ENCODE measurements around the gene NRXN3. TPM values are rescaled to one million over a fixed set of nuclear protein-coding genes. Genes with fewer than 3 reads are reported as not detected.

The NRXN3 gene
- total RNA-seq, 4 donors from 2014 or later: 4.1 to 11.9 (median 5.8) TPM

DNA sequence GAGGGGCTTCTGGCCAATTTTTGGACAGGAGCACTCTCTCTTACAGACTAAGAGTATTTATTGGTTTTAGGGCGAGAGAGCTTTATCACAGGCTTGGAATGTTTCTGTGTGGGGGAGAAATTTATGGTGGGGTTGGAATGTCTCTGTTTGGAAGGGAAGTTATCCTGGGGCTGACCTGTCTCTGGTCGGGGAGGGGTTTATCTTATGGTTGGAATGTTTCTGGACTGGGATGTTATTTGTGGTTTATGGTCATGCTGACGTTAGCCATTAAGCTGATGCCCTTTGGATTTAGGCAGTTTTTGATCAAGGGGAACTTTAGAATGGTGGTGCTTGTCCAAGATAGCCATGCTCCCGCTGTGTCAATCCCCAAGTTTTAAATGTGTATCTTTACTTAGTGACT lies 1426.4 kb downstream of the NRXN3 start:
- DNase-seq: no peak
- WGBS, 2 donors (ENCODE audit: low coverage in 1 of 2): 52% methylated on average over 2 to 4 of the region's 4 CpGs
- Histone ChIP-seq H3K4me1 (peaks cover 0 to 6% (median 3%) of the 10 kb centered on the region in 4 donors), H3K27ac (no peak overlapping the region), H3K27me3 (no peaks in the 10 kb centered on the region), H3K36me3 (no peaks in the 10 kb centered on the region), H3K9me3 (no peaks in the 10 kb centered on the region), H3K4me3 (no peak overlapping the region)
- intact Hi-C loops (cut with DNase I; ENCODE audit: low total_unique reads) (loop anchor here (2.0 kb wide), 1 partner anchor 50 kb away; no protein-coding TSS in a partner anchor), in situ Hi-C loops (cut with MboI; ENCODE audit: low pct_ligation_motif_present in 1 of 4, low pct_unique_long_range_greater_than_20kb in 1 of 4, low sequenced_read_pairs in 3 of 4) (no loop called here)
- TF ChIP-seq POLR2A (IDR thresholded peaks at IDR 0.05) (no peak), POLR2AphosphoS5 (IDR thresholded peaks at IDR 0.05) (no peak), EP300 (IDR thresholded peaks at IDR 0.05; ENCODE audit: low read depth) (no peak)
- TF ChIP-seq, protein P1, sequence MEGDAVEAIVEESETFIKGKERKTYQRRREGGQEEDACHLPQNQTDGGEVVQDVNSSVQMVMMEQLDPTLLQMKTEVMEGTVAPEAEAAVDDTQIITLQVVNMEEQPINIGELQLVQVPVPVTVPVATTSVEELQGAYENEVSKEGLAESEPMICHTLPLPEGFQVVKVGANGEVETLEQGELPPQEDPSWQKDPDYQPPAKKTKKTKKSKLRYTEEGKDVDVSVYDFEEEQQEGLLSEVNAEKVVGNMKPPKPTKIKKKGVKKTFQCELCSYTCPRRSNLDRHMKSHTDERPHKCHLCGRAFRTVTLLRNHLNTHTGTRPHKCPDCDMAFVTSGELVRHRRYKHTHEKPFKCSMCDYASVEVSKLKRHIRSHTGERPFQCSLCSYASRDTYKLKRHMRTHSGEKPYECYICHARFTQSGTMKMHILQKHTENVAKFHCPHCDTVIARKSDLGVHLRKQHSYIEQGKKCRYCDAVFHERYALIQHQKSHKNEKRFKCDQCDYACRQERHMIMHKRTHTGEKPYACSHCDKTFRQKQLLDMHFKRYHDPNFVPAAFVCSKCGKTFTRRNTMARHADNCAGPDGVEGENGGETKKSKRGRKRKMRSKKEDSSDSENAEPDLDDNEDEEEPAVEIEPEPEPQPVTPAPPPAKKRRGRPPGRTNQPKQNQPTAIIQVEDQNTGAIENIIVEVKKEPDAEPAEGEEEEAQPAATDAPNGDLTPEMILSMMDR (IDR thresholded peaks at IDR 0.05): no peak

- in situ Hi-C loops (cut with MboI; ENCODE audit: low pct_ligation_motif_present in 1 of 4, low pct_unique_long_range_greater_than_20kb in 1 of 4, low sequenced_read_pairs in 3 of 4): no loop called here
- H3K4me3 ChIP-seq: no peak overlapping the region
- H3K36me3 ChIP-seq: no peaks in the 10 kb centered on the region
- no peaks in the 10 kb centered on the region for H3K9me3 ChIP-seq
- intact Hi-C loops (cut with DNase I; ENCODE audit: low total_unique reads): loop anchor here (2.0 kb wide), 1 partner anchor 49 kb away; no protein-coding TSS in a partner anchor
- H3K27ac ChIP-seq: no peak overlapping the region
- WGBS, 2 donors (ENCODE audit: low coverage in 1 of 2): 87 to 96% methylated on average over 4 of the region's 4 CpGs
- H3K4me1 ChIP-seq: peaks cover 0 to 17% (median 8%) of the 10 kb centered on the region in 4 donors
- TF ChIP-seq POLR2A (IDR thresholded peaks at IDR 0.05): no peak
- TF ChIP-seq, protein P1 (IDR thresholded peaks at IDR 0.05): no peak
- no peak for TF ChIP-seq EP300 (IDR thresholded peaks at IDR 0.05; ENCODE audit: low read depth)
- TF ChIP-seq POLR2AphosphoS5 (IDR thresholded peaks at IDR 0.05): no peak
- H3K27me3 ChIP-seq: no peaks in the 10 kb centered on the region
- no peak for DNase-seq
Observed at GRCh38 chr14:79597566-79597965, 1427.4 kb downstream of the NRXN3 start.

DNA sequence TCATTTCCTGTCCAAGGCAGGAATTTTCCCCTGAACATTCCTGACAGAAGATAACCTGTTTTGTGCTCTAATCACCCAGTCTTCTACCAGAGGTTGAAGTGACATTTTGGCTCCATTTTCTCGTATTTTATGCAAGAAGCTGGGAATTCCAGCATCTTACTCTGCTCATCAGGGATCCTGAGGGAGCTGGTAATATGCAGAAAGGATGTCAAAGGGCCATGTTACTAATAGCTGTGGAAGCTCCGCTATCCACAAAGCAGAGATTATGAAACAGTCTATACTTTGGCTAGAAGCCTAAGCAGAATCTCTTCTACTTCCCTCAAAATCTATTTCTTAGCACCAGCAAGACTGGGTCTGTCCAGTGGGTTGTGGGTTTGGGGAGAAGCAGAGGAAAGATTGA lies 1428.2 kb downstream of the NRXN3 start:
- H3K4me3 ChIP-seq: no peak overlapping the region
- WGBS, 2 donors (ENCODE audit: low coverage in 1 of 2): 77% methylated on average over 2 of the region's 2 CpGs; no CpG with 5 or more reads in 1 of the 2 donors
- DNase-seq: no peak
- intact Hi-C loops (cut with DNase I; ENCODE audit: low total_unique reads) (no loop called here), in situ Hi-C loops (cut with MboI; ENCODE audit: low pct_ligation_motif_present in 1 of 4, low pct_unique_long_range_greater_than_20kb in 1 of 4, low sequenced_read_pairs in 3 of 4) (no loop called here)
- H3K27me3 ChIP-seq: no peaks in the 10 kb centered on the region
- no peaks in the 10 kb centered on the region for H3K9me3 ChIP-seq
- TF ChIP-seq POLR2A (IDR thresholded peaks at IDR 0.05) (no peak), POLR2AphosphoS5 (IDR thresholded peaks at IDR 0.05) (no peak), EP300 (IDR thresholded peaks at IDR 0.05; ENCODE audit: low read depth) (no peak)
- TF ChIP-seq, protein P1 (IDR thresholded peaks at IDR 0.05): no peak
- H3K4me1 ChIP-seq: peaks cover 0 to 21% (median 8%) of the 10 kb centered on the region in 4 donors
- no peak overlapping the region for H3K27ac ChIP-seq
- no peaks in the 10 kb centered on the region for H3K36me3 ChIP-seq

GRCh38 chr14:79599239-79599638 lies 1429.1 kb downstream of the NRXN3 start:
- TF ChIP-seq, protein P1 (IDR thresholded peaks at IDR 0.05): no peak
- no peak for TF ChIP-seq POLR2A (IDR thresholded peaks at IDR 0.05)
- TF ChIP-seq EP300 (IDR thresholded peaks at IDR 0.05; ENCODE audit: low read depth): no peak
- no peak for TF ChIP-seq POLR2AphosphoS5 (IDR thresholded peaks at IDR 0.05)
- peaks cover 0 to 21% (median 8%) of the 10 kb centered on the region in 4 donors for H3K4me1 ChIP-seq
- no peak for DNase-seq

More at GRCh38 chr14:79599239-79599638, 1429.1 kb downstream of the NRXN3 start:
- Histone ChIP-seq H3K4me3 (no peak overlapping the region), H3K27ac (no peak overlapping the region), H3K36me3 (no peaks in the 10 kb centered on the region), H3K9me3 (no peaks in the 10 kb centered on the region), H3K27me3 (no peaks in the 10 kb centered on the region)
- in situ Hi-C loops (cut with MboI; ENCODE audit: low pct_ligation_motif_present in 1 of 4, low pct_unique_long_range_greater_than_20kb in 1 of 4, low sequenced_read_pairs in 3 of 4): no loop called here
- intact Hi-C loops (cut with DNase I; ENCODE audit: low total_unique reads): no loop called here
